ENCODE data around the gene OXTR. TPM values are rescaled to one million over a fixed set of nuclear protein-coding genes. Genes with fewer than 3 reads are reported as not detected.
"Not testable (repeated sequence)": the region's sequence is repeated elsewhere in the genome, so short reads cannot be mapped to it uniquely, and the experiment has no call there.

OXTR gene
- total RNA-seq, 2 donors from 2014 or later = 2.1 to 3.6 TPM

GRCh38 chr3:8723612-8724011, 45.8 kb downstream of the OXTR start:
- Mint-ChIP-seq H3K4me1 (no peaks in the 10 kb centered on the region), H3K36me3 (ENCODE audit: low read depth) (no peaks in the 10 kb centered on the region), H3K9me3 (peaks cover 4% of the 10 kb centered on the region), H3K27me3 (no peaks in the 10 kb centered on the region), H3K4me3 (no peak overlapping the region), H3K27ac (no peak overlapping the region)
- no peak for ATAC-seq (replicated peaks)

- Mint-ChIP-seq H3K4me1 (no peaks in the 10 kb centered on the region), H3K27me3 (no peaks in the 10 kb centered on the region), H3K4me3 (no peak overlapping the region), H3K27ac (no peak overlapping the region), H3K36me3 (ENCODE audit: low read depth) (no peaks in the 10 kb centered on the region), H3K9me3 (peaks cover 4% of the 10 kb centered on the region)
- ATAC-seq (replicated peaks) = no peak
These were observed 46.6 kb downstream of the OXTR start for GRCh38 chr3:8722808-8723207.

- H3K4me3 Mint-ChIP-seq; H3K4me1 Mint-ChIP-seq; H3K9me3 Mint-ChIP-seq; H3K27ac Mint-ChIP-seq; H3K36me3 Mint-ChIP-seq (ENCODE audit: low read depth); ATAC-seq (replicated peaks): not testable (repeated sequence)
- H3K27me3 Mint-ChIP-seq = peaks cover 13% of the 10 kb centered on the region
These were observed 53.7 kb downstream of the OXTR start for GRCh38 chr3:8715757-8716156.

- H3K27me3 Mint-ChIP-seq = peaks cover 13% of the 10 kb centered on the region
- ATAC-seq (replicated peaks) = no peak
- H3K36me3 Mint-ChIP-seq (ENCODE audit: low read depth) = no peaks in the 10 kb centered on the region
- H3K4me1 Mint-ChIP-seq = no peaks in the 10 kb centered on the region
- no peak overlapping the region for H3K27ac Mint-ChIP-seq
- no peaks in the 10 kb centered on the region for H3K9me3 Mint-ChIP-seq
- no peak overlapping the region for H3K4me3 Mint-ChIP-seq
These were observed 55.3 kb downstream of the OXTR start for GRCh38 chr3:8713901-8714759.

- H3K9me3 Mint-ChIP-seq = no peaks in the 10 kb centered on the region
- peaks cover 13% of the 10 kb centered on the region for H3K27me3 Mint-ChIP-seq
- no peak overlapping the region for H3K4me3 Mint-ChIP-seq
- H3K27ac Mint-ChIP-seq = no peak overlapping the region
- no peak for ATAC-seq (replicated peaks)
- H3K4me1 Mint-ChIP-seq = no peaks in the 10 kb centered on the region
- no peaks in the 10 kb centered on the region for H3K36me3 Mint-ChIP-seq (ENCODE audit: low read depth)
These were observed 56.5 kb downstream of the OXTR start for GRCh38 chr3:8712908-8713255.

- Mint-ChIP-seq H3K9me3 (no peaks in the 10 kb centered on the region), H3K36me3 (ENCODE audit: low read depth) (no peaks in the 10 kb centered on the region)
- ATAC-seq (replicated peaks) = no peak
These were observed 57.1 kb downstream of the OXTR start for GRCh38 chr3:8712045-8712907.

GRCh38 chr3:8709801-8710507, 59.5 kb downstream of the OXTR start:
- H3K4me3 Mint-ChIP-seq = no peak overlapping the region
- H3K36me3 Mint-ChIP-seq (ENCODE audit: low read depth) = no peaks in the 10 kb centered on the region
- ATAC-seq (replicated peaks) = no peak
- H3K4me1 Mint-ChIP-seq = no peaks in the 10 kb centered on the region
- H3K27me3 Mint-ChIP-seq = peaks cover 10% of the 10 kb centered on the region
- H3K27ac Mint-ChIP-seq = no peak overlapping the region
- no peaks in the 10 kb centered on the region for H3K9me3 Mint-ChIP-seq

More at GRCh38 chr3:8712045-8712907, 57.1 kb downstream of the OXTR start:
- Mint-ChIP-seq H3K27me3 (peaks cover 13% of the 10 kb centered on the region), H3K27ac (no peak overlapping the region), H3K4me3 (no peak overlapping the region), H3K4me1 (no peaks in the 10 kb centered on the region)

GRCh38 chr3:8709287-8709686, 60.1 kb downstream of the OXTR start:
- ATAC-seq (replicated peaks) = no peak
- Mint-ChIP-seq H3K36me3 (ENCODE audit: low read depth) (no peaks in the 10 kb centered on the region), H3K4me3 (no peak overlapping the region), H3K4me1 (no peaks in the 10 kb centered on the region), H3K9me3 (no peaks in the 10 kb centered on the region), H3K27ac (no peak overlapping the region), H3K27me3 (peaks cover 4% of the 10 kb centered on the region)

- Mint-ChIP-seq H3K4me1 (no peaks in the 10 kb centered on the region), H3K4me3 (no peak overlapping the region), H3K27me3 (no peaks in the 10 kb centered on the region), H3K36me3 (ENCODE audit: low read depth) (no peaks in the 10 kb centered on the region), H3K27ac (no peak overlapping the region), H3K9me3 (no peaks in the 10 kb centered on the region)
- ATAC-seq (replicated peaks) = no peak
These were observed 63.8 kb downstream of the OXTR start for GRCh38 chr3:8705575-8705974.

- Mint-ChIP-seq H3K27me3 (no peaks in the 10 kb centered on the region), H3K36me3 (ENCODE audit: low read depth) (no peaks in the 10 kb centered on the region), H3K4me3 (no peak overlapping the region), H3K27ac (no peak overlapping the region), H3K4me1 (no peaks in the 10 kb centered on the region), H3K9me3 (no peaks in the 10 kb centered on the region)
- ATAC-seq (replicated peaks) = no peak
These were observed 66.9 kb downstream of the OXTR start for GRCh38 chr3:8702560-8702959.

Other genes starting within 250 kb of the OXTR start
- 1 to 10 TPM in 1 of 2 donors, not detected in 1; 1.3 TPM for gene SSUH2, start 124.8 kb downstream of the OXTR start, total RNA-seq
- not detected for gene CAV3, start 35.8 kb downstream of the OXTR start, total RNA-seq
- 10 to 100 TPM; 45.6 to 59.0 TPM for gene RAD18, start 193.9 kb upstream of the OXTR start, total RNA-seq